HG02884 (cell line): Measurements from ENCODE around the gene IGFBP4.

Experiments used
- ATAC-seq: cut with Tn5 transposase; IDR thresholded peaks from one replicate; pipeline ENCODE4 v1.9.1; 2021; ENCODE audit warnings: mild to moderate bottlenecking, moderate library complexity; ENCODE audit not compliant: unreplicated experiment

IGFBP4 gene

GRCh38 chr17:40431231-40431602, 12.0 kb upstream of the IGFBP4 start:
- ATAC-seq, result no peak

DNA sequence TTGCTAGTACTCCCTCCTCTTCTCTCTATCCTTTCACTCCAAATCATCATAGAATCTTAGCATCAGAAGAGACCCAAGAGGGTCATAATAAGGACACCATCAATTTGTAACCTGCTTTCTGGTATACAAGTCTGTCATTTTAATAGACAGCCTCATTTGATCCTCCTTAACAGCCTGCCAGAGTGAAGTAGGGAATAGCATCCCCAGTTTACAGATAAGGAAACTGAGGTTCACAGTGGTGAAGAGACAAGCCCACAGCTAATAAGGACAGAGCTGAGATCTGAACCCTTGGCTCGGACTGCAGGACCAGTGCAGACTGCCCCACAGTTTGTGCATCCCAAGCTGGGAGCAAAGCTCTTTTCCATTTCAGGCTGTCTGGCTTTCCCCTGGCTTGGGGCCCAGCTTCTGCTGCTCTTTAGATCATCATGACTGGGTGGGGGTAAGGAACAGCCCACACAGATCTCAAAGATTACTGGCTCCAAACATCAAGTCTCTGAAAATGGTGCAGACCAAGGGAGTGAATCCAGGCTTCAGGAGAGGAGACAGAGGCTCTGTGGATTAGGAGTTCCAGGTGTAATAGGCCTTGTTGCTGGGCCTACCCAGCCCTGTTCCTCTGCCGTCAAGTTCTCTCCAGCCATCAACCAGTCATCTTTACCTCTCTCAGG, 10.3 kb upstream of the IGFBP4 start:
- no peak for ATAC-seq

GRCh38 chr17:40433551-40434415, 9.5 kb upstream of the IGFBP4 start:
- ATAC-seq, result no peak

DNA sequence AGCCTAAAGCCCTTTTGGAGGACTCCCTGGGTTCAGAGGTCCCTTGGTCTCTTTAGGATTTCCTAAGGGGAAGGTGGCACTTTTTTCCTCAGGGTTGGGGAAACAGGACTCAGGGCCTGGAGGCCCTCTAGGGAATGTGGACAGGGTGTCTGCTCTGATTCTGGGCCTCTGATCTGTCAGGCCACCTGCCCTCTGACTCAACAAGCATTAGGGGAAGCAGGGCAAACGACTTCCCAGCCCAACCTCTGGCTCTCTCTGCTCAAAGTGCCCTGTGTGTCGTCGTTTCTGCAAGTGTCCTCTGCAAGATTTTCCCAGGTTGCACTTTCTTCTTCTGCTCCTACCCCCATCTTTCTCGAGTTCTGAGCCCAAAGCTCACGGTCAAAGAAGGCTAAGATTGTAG, 6.6 kb upstream of the IGFBP4 start:
- ATAC-seq, result no peak

GRCh38 chr17:40437095-40437732, 6.0 kb upstream of the IGFBP4 start:
- no peak for ATAC-seq

DNA sequence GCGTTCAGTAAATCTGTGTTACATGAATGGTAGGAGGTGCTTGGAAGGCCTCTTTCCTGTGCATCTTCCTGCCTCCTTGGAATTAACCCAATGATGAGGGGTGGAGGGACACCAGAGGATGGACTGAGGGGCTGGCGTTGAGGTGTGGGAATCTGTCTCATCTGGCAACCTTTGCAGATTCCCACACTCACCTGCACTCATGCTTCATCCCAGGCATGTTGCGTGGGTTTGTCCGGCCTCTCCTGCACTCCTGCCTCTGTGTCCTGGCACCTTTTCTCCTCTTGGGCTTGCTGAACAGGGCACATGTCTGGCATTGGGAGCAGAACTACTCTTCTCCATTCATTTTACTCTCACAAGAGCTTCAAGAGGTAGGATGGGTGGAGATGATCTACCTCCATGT, 3.1 kb upstream of the IGFBP4 start:
- ATAC-seq, result no peak

DNA sequence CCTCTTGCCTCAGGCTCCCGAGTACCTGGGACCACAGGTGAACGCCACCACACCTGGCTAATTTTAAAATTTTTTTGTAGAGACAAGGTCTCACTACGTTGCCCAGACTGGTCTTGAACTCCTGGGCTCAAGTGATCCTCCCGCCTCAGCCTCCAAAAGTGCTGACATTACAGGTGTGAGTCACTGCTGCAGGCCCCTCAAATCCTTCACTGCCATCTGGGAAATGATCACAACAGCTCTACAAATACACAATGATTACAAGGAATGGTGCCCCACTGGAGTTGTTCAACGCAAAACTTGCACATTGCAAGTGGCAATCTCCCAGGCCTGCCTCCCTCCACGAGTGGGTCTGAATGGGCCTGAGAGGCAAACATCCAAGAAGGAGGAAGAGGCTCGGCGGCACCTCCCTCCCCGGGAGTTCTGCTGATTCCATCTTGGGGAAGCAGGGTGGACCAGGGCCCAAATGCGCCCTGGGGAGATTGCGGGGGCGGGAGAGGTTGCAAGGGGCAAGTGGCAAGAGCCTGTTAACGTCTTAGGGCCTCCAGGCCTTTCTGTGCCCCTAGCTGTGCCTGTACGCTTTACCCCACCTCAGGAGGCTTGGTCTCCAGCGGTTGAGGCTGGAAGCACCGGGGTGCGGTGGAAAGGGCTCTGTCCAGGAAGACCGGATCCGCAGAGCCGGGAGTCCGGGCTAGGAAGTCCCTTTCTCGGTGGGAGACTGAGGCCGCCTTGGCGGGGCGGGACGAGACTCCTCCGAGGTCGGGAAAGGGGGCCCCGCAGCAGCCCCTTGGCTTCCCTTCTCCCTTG, 656 bp upstream of the IGFBP4 start:
- no peak for ATAC-seq

GRCh38 chr17:40443988-40444899, 994 bp downstream of the IGFBP4 start:
- no peak for ATAC-seq

DNA sequence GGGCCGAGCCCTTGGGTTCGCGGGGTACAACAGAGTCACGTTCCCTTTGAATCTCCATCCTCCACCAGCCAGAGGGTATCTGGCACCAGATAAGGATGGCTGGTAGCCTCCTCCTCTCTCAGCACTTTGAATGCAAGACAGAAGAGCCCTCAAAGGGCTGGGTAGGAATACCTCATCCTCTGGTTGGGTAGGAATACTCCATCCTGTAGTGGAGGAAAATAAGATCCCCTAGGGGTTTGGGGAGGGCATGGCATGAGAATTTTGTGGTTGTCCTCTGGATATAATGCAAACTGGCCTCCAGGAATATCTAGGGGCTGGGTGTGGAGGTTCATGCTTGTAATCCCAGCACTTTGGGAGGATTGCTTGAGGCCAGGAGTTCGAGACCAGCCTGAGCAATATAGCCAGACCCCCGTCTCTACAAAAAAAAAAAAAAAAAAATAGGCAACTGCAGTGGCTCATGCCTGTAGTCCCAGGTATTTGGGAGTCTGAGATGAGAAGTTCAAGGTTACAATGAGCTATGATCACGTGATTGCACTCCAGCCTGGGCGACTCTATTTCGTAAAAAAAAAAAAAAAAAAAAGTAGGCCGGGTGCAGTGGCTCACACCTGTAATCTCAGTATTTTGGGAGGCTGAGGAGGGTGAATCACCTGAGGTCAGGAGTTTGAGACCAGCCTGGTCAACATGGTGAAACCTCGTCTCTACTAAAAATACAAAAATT, 2.7 kb downstream of the IGFBP4 start:
- no peak for ATAC-seq

- ATAC-seq, result no peak
These were observed 3.9 kb downstream of the IGFBP4 start for GRCh38 chr17:40447148-40447644.

DNA sequence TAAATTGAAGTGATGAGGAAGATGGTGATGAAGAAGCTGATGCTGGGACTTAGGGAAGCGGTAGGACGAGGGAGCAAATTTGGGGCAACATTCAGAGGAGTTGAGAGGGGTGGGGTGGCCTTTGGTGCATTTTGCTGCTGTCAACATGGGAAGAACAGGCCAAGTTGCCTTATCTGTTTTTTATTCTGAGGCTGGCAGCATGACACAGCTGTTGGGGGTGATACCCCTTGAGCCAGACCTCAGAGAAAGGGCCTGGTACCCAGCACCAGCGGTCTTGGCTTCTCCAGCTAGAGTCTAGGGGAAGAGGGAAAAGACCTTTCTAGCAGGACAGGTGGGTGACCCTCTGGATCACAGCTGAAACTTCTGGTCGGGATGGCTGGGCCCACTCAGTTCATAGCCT, 4.6 kb downstream of the IGFBP4 start:
- no peak for ATAC-seq

DNA sequence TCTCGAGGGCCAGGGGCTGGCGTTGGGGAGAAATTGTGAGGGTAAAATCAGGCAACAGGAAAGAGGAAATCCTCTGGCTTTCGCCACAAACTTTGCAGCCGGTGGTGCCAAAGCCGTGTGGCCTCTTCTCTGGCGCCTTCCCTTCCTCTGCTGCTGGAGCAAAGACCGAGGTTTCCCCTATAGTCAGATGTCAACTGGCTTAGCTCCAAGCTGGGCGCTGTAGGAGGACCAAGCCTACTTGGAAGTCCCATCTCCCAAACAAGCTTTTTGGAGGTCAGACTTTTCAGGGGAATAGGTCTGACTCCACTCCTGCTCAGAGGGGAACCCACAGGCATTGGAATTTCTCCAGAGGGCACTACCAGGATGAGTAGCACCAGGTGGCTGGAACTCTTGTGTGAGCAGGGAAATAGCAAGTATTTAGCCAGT, 5.0 kb downstream of the IGFBP4 start:
- ATAC-seq, result no peak

GRCh38 chr17:40448639-40449261, 5.5 kb downstream of the IGFBP4 start:
- ATAC-seq, result no peak

- ATAC-seq, result no peak
These were observed 6.9 kb downstream of the IGFBP4 start for GRCh38 chr17:40450175-40450574.

DNA sequence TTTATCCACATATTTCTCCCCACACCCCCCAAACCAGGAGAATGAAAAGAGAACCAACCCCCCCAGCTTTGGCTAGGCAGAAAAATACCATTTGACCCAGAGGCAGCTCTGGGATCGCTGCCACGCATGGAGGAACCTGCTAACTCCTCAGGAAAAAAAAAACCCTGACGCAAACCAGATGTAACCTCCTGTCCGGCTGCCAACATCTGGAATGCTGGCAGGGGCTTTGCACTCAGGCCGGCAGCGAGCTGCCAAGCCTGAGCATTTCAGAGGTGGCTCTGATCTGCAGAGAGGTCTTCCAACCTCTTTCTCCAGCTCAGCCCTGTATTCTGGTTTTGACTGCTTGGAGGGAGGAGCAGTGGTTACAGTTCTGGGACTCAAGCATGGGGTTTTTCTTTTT, 8.2 kb downstream of the IGFBP4 start:
- no peak for ATAC-seq

DNA sequence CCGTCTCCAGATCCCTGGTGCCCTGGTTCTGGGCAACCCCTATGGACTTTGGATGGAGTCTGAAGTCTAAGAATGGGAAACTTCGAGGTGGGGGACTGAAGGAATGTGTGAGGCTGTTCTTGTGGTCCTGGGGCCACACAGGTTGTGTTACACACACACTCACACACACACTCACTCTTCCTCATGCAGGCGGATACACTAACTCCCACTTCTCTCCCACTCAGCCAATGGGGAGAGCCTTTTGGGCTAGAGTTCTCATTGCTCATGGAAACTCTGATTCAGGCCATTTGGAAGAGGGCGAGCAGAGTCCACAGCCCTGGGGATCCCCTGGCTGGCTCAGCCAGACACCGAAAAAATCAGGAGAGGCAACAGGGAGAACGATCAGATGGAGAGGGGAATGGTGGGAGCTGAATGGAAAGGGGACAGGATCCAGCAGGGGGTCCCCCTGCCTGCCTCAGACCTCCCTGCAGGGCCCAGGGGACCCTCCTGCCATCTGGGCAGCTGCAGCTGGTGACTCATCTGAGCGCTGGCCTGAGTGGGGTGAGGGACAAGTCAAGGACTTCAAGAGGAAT, 9.1 kb downstream of the IGFBP4 start:
- no peak for ATAC-seq

GRCh38 chr17:40452921-40453378, 9.7 kb downstream of the IGFBP4 start:
- ATAC-seq, result no peak

DNA sequence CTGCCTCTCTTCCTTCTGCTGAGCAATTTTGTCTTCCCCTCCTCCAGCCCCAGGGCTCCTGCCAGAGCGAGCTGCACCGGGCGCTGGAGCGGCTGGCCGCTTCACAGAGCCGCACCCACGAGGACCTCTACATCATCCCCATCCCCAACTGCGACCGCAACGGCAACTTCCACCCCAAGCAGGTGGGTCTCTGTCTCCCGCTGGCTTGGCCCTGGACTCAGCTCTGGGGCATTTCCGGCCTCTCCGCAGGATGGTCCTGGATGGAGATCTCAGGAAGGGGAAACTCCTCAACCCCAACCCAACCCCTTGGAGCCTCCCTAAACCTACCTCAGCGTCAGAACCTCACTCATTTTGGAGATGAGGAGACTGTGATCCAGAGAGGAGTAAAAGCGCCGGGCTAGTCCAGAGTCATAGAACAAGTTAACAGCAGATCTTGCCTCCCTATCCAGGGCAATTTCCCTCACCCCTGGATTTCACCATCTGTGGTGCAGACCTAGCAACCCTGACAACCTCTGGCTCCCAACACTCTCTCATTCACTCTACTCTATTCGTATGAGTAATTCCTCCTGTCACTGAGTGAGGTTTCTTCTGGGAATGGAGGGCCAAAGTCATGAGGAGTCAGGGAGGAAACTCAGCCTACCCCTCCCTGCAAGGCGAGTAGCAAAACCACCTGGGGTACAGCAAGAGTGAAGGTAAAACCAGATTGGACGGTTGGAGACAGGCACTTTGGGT, 10.8 kb downstream of the IGFBP4 start:
- ATAC-seq, result no peak
